HFFc6 (cell line): ENCODE data around the gene RBCK1. TPM values are rescaled to one million over a fixed set of nuclear protein-coding genes. Genes with fewer than 3 reads are reported as not detected.
A peak's percentile ranks its signal among the peaks of the same experiment; 100 is the strongest.

ENCODE experiments used
- DNase-seq: peaks from one replicate; pipeline ENCODE4 v3.0.0-alpha.2; 2018
- H3K27ac Mint-ChIP-seq: 2 replicates; pipeline ENCODE4 v1.8.0; 2020; ENCODE audit warnings: mild to moderate bottlenecking, mixed read lengths
- H3K27me3 Mint-ChIP-seq: 2 replicates; pipeline ENCODE4 v1.8.0; 2021; ENCODE audit warnings: mild to moderate bottlenecking, moderate library complexity, mixed read lengths; ENCODE audit not compliant: insufficient read depth
- H3K36me3 Mint-ChIP-seq: 2 replicates; pipeline ENCODE4 v1.8.0; 2021; ENCODE audit warnings: low read depth, mixed read lengths
- H3K4me1 Mint-ChIP-seq: 2 replicates; pipeline ENCODE4 v1.8.0; 2020; ENCODE audit warnings: low read depth, mixed read lengths
- H3K4me3 Mint-ChIP-seq: 2 replicates; pipeline ENCODE4 v1.8.0; 2020; ENCODE audit warnings: mild to moderate bottlenecking, moderate library complexity, mixed read lengths
- H3K9me3 Mint-ChIP-seq: 2 replicates; pipeline ENCODE4 v1.8.0; 2020; ENCODE audit warnings: mild to moderate bottlenecking, mixed read lengths
- total RNA-seq, 6 experiments: library from RNA; stranded (reverse); fragmentation: NEBNext Ultra II Directional; extraction: Animal tissue kit (Norgen Biotek cat#: 25700); gene quantifications; 2 replicates in 1 of 6; 3 replicates in 5 of 6; pipeline ENCODE4 v1.2.3, GENCODE V29; 2021
- TF ChIP-seq, protein P1 (sequence below): fragments of 200-600 bp; sonication (generic); IDR thresholded peaks from 2 replicates; pipeline ENCODE4 v1.5.0; 2021; ENCODE audit warnings: antibody characterized with exemption, mild to moderate bottlenecking

RBCK1 gene
- total RNA-seq, 6 experiments from 2014 or later: 76.4 to 84.1 (median 77.2) TPM

- Mint-ChIP-seq H3K4me3 (no peak overlapping the region), H3K27me3 (no peaks in the 10 kb centered on the region; the same call in 1 of the 2 replicates), H3K36me3 (no peaks in the 10 kb centered on the region), H3K9me3 (no peaks in the 10 kb centered on the region), H3K27ac (no peak overlapping the region), H3K4me1 (peaks cover 7% of the 10 kb centered on the region)
- DNase-seq: no peak
- TF ChIP-seq, protein P1, sequence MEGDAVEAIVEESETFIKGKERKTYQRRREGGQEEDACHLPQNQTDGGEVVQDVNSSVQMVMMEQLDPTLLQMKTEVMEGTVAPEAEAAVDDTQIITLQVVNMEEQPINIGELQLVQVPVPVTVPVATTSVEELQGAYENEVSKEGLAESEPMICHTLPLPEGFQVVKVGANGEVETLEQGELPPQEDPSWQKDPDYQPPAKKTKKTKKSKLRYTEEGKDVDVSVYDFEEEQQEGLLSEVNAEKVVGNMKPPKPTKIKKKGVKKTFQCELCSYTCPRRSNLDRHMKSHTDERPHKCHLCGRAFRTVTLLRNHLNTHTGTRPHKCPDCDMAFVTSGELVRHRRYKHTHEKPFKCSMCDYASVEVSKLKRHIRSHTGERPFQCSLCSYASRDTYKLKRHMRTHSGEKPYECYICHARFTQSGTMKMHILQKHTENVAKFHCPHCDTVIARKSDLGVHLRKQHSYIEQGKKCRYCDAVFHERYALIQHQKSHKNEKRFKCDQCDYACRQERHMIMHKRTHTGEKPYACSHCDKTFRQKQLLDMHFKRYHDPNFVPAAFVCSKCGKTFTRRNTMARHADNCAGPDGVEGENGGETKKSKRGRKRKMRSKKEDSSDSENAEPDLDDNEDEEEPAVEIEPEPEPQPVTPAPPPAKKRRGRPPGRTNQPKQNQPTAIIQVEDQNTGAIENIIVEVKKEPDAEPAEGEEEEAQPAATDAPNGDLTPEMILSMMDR: no peak
Observed at GRCh38 chr20:400454-401275, 7.4 kb upstream of the RBCK1 start.

DNA sequence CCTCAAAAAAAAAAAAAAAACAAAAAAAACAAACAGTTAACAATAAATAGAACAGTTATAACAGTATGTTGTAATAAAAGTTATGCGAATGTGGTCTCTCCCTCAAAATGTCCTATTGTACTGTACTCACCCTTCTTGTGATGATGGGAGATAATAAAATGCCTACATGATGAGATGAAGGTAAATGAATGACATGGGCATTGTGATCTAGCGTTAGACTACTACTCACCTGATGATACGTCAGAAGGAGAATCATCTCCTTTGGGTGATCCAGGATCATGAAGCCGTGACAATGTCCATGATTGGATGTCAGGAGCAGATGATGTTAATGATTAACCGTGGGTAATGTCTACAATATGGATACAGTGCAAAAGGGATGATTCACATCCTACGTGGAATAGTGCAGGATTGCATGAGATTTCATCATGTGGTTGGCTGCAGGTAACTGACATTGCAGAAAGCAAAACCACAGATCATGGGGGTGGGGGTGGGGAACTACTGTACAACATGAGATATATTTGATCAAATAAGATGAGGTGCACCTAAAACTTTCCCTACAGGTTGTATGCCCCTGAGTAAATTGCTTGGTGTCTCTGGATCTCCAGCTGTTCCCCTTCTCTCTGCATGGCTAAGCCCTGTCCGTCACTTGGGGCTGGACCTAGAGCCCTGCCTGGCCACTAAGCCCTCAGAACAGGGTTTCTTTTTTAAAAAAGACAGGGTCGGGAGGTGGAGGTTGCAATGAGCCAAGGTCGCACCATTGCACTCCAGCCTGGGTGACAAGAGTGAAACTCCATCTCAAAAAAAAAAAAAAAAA lies 6.2 kb upstream of the RBCK1 start:
- Mint-ChIP-seq H3K4me1 (peaks cover 11% of the 10 kb centered on the region), H3K36me3 (no peaks in the 10 kb centered on the region), H3K9me3 (no peaks in the 10 kb centered on the region), H3K27me3 (no peaks in the 10 kb centered on the region; the same call in 1 of the 2 replicates), H3K27ac (peak overlapping the region; percentile 38; the same call in 1 of the 2 replicates), H3K4me3 (no peak overlapping the region)
- DNase-seq: no peak
- TF ChIP-seq, protein P1: no peak

- H3K9me3 Mint-ChIP-seq: no peaks in the 10 kb centered on the region
- no peak overlapping the region for H3K4me3 Mint-ChIP-seq
- TF ChIP-seq, protein P1: no peak
- H3K27ac Mint-ChIP-seq: no peak overlapping the region
- no peaks in the 10 kb centered on the region; the same call in 1 of the 2 replicates for H3K27me3 Mint-ChIP-seq
- H3K4me1 Mint-ChIP-seq: peaks cover 17% of the 10 kb centered on the region
- no peaks in the 10 kb centered on the region for H3K36me3 Mint-ChIP-seq
- DNase-seq: no peak
Observed at GRCh38 chr20:402496-402885, 5.6 kb upstream of the RBCK1 start.

GRCh38 chr20:402898-403581 lies 5.1 kb upstream of the RBCK1 start:
- peaks cover 18% of the 10 kb centered on the region for H3K4me1 Mint-ChIP-seq
- no peak overlapping the region for H3K27ac Mint-ChIP-seq
- no peak overlapping the region for H3K4me3 Mint-ChIP-seq
- H3K27me3 Mint-ChIP-seq: no peaks in the 10 kb centered on the region; the same call in 1 of the 2 replicates
- DNase-seq: no peak
- TF ChIP-seq, protein P1: no peak
- no peaks in the 10 kb centered on the region for H3K36me3 Mint-ChIP-seq
- no peaks in the 10 kb centered on the region for H3K9me3 Mint-ChIP-seq

DNA sequence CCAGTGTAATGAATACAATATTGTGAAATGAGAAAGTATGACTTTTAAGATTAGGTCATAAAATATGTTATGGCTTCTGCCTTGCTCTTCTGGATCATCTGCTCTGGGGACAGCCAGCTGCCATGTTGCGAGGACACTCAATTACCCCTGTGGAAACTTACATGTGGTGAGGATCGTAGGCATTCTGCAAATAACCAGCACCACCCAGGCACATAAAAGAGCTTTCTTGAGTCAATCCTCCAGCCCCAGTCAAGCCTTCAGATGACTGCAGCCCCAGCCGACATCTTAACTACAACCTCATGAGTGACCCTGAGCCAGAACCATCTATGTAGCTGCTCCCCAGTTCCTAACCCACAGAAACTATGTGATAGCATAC lies 4.5 kb upstream of the RBCK1 start:
- no peaks in the 10 kb centered on the region; the same call in 1 of the 2 replicates for H3K27me3 Mint-ChIP-seq
- H3K4me1 Mint-ChIP-seq: peaks cover 18% of the 10 kb centered on the region
- H3K4me3 Mint-ChIP-seq: no peak overlapping the region
- no peak for DNase-seq
- H3K9me3 Mint-ChIP-seq: no peaks in the 10 kb centered on the region
- H3K36me3 Mint-ChIP-seq: no peaks in the 10 kb centered on the region
- H3K27ac Mint-ChIP-seq: no peak overlapping the region
- TF ChIP-seq, protein P1: no peak
